Mucosa of descending colon (tissue), 3 donors: ENCODE data around the gene MAST4. TPM values are rescaled to one million over a fixed set of nuclear protein-coding genes. Genes with fewer than 3 reads are reported as not detected.

ENCODE experiments used
- ATAC-seq: fragments of 200-7000 bp; cut with Tn5 transposase; one replicate; pipeline ENCODE4 v1.9.1; 2020; ENCODE audit warnings: mild to moderate bottlenecking, moderate library complexity
- DNase-seq, 3 donors: peaks; one replicate each; pipeline ENCODE4 v3.0.0-alpha.2; 2020
- H3K36me3 ChIP-seq: fragments of 200-600 bp; one replicate; pipeline ENCODE4 v1.8.0; 2021; ENCODE audit warnings: low read depth, mild to moderate bottlenecking
- H3K4me1 ChIP-seq: fragments of 200-600 bp; one replicate; pipeline ENCODE4 v1.8.0; 2021; ENCODE audit warnings: low read depth, mild to moderate bottlenecking
- H3K4me3 ChIP-seq: fragments of 200-600 bp; one replicate; pipeline ENCODE4 v1.8.0; 2021; ENCODE audit warnings: mild to moderate bottlenecking
- H3K9me3 ChIP-seq: fragments of 200-600 bp; one replicate; pipeline ENCODE4 v1.8.0; 2021; ENCODE audit warnings: mild to moderate bottlenecking
- CTCF ChIP-seq: fragments of 200-600 bp; IDR thresholded peaks from one replicate; pipeline ENCODE4 v1.8.0; 2022; ENCODE audit warnings: antibody characterized with exemption, mild to moderate bottlenecking
- intact Hi-C, 2 donors: fragments of 100-400 bp; cut with DNase I in 1 of 2; cut with micrococcal nuclease in 1 of 2; formaldehyde crosslinking; loops; one replicate each; pipeline versions ENCODE4 v1.11.0 to v1.11.1; 2022; cut with DNase I, micrococcal nuclease
- total RNA-seq, 3 donors: library from RNA; stranded (reverse); fragmentation: NEBNext Ultra II Directional in 2 of 3; extraction: Animal tissue kit (Norgen Biotek cat#: 25700) in 2 of 3; gene quantifications; one replicate each; pipeline versions ENCODE4 v1.2.1 to v1.2.4, GENCODE V29; 2021 to 2023
- donor health status: DM: no; HTN: no; CAD: no; lungs with moderate emphysema.
- donor health status: DM: no; HTN: no; CAD: no.
- donor health status: DM: no; HTN: yes; CAD: no.

MAST4 gene
- total RNA-seq, 3 donors from 2014 or later = 16.2 to 34.0 (median 22.5) TPM

GRCh38 chr5:66908230-66908629 is 312.0 kb downstream of the MAST4 start:
- ATAC-seq = no peak
- no peak overlapping the region for H3K4me3 ChIP-seq
- peaks cover 2% of the 10 kb centered on the region for H3K4me1 ChIP-seq
- no peak for TF ChIP-seq CTCF
- DNase-seq = no peak
- H3K9me3 ChIP-seq = no peaks in the 10 kb centered on the region
- intact Hi-C loops = no loop called here
- no peaks in the 10 kb centered on the region for H3K36me3 ChIP-seq

GRCh38 chr5:66909364-66909763 is 313.2 kb downstream of the MAST4 start:
- Histone ChIP-seq H3K4me3 (no peak overlapping the region), H3K4me1 (no peaks in the 10 kb centered on the region), H3K9me3 (no peaks in the 10 kb centered on the region), H3K36me3 (no peaks in the 10 kb centered on the region)
- no peak for DNase-seq
- no peak for ATAC-seq
- no peak for TF ChIP-seq CTCF
- intact Hi-C loops = no loop called here

GRCh38 chr5:66912787-66913186 is 316.6 kb downstream of the MAST4 start:
- Histone ChIP-seq H3K4me3 (no peak overlapping the region), H3K4me1 (no peaks in the 10 kb centered on the region), H3K36me3 (no peaks in the 10 kb centered on the region), H3K9me3 (no peaks in the 10 kb centered on the region)
- DNase-seq (no peak), ATAC-seq (no peak)
- no peak for TF ChIP-seq CTCF
- intact Hi-C loops = no loop called here

- Histone ChIP-seq H3K36me3 (no peaks in the 10 kb centered on the region), H3K4me1 (no peaks in the 10 kb centered on the region), H3K4me3 (no peak overlapping the region), H3K9me3 (no peaks in the 10 kb centered on the region)
- no peak for TF ChIP-seq CTCF
- intact Hi-C loops = no loop called here
- DNase-seq (no peak), ATAC-seq (no peak)
These were observed 319.3 kb downstream of the MAST4 start for GRCh38 chr5:66915531-66915930.

GRCh38 chr5:66922881-66923280 is 326.7 kb downstream of the MAST4 start:
- no peak for DNase-seq
- no peak for TF ChIP-seq CTCF
- H3K4me1 ChIP-seq = no peaks in the 10 kb centered on the region
- H3K36me3 ChIP-seq = no peaks in the 10 kb centered on the region
- ATAC-seq = no peak
- H3K4me3 ChIP-seq = no peak overlapping the region
- no peaks in the 10 kb centered on the region for H3K9me3 ChIP-seq
- intact Hi-C loops = no loop called here

- Histone ChIP-seq H3K36me3 (no peaks in the 10 kb centered on the region), H3K9me3 (no peaks in the 10 kb centered on the region), H3K4me3 (no peak overlapping the region), H3K4me1 (no peaks in the 10 kb centered on the region)
- DNase-seq (no peak), ATAC-seq (no peak)
- intact Hi-C loops = no loop called here
- TF ChIP-seq CTCF = no peak
These were observed 327.3 kb downstream of the MAST4 start for GRCh38 chr5:66923457-66923856.
